ENCODE measurements around the gene LTA. TPM values are rescaled to one million over a fixed set of nuclear protein-coding genes. Genes with fewer than 3 reads are reported as not detected.

The LTA gene
- polyA plus RNA-seq, 3 donors from 2014 or later: 1.4 to 6.6 (median 3.1) TPM

DNA sequence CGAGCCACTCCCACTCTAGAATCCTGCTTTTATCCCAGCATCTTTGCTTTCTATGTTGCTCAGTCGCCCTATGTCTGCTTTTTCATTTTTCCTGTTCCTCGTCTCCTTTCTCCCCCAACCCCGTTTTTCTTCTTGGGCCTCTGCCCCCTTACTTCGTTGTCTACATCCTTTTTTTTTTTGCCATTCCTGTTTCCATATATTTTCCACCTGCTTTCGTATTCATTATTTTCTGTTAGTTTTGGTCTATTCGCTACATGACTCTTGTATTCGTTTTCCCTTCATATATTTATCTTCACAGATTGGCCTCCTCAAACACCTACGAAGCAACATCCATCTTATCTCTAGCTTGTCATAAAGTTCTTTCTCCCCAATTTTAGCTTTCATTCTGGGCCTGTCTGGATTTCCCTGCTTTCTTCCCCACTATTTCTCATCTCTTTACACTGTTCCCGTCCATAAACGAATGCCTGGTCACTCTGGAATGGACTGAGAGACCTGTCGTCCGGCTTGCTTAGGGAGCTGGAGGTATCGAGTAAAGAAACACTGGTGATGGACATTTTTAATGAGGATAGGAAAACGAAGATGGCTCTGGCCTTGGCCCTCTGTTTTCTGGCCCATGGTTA is 49.3 kb downstream of the LTA start:
- peaks cover 27 to 29% of the 10 kb centered on the region in 2 donors for H3K4me1 Mint-ChIP-seq
- H3K27me3 Mint-ChIP-seq (ENCODE audit: low read depth in 3 of 3): peaks cover 11 to 15% (median 14%) of the 10 kb centered on the region in 3 donors
- peak overlapping the region; percentile 87 to 96 (median 93) for H3K4me3 Mint-ChIP-seq
- no peak for DNase-seq
- H3K27ac Mint-ChIP-seq: peak overlapping the region; percentile 93 to 98 (median 97)
- H3K36me3 Mint-ChIP-seq: peaks cover 10 to 26% (median 17%) of the 10 kb centered on the region in 3 donors
- no peaks in the 10 kb centered on the region for H3K9me3 Mint-ChIP-seq

DNA sequence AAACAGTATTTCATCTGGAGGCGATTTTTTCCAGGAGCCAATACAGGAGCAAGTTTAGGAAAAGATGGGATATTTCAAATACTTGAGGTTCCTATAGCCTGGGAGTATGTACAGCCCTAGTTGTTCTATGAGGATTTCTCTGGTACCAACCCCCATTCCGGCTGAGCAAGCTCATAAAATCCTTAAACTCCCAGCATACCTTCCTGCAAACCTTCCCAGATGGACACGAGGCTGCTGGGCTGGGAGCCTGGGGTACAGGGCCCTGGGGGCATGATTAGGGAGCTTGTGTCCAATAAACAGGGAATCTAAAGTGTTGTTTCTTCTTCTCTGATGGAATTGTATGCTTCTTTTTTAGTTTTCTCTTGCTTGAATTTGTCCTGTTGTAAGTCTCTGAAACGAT is 49.9 kb downstream of the LTA start:
- DNase-seq: no peak
- H3K36me3 Mint-ChIP-seq: peaks cover 11 to 30% (median 20%) of the 10 kb centered on the region in 3 donors
- peaks cover 26 to 29% of the 10 kb centered on the region in 2 donors for H3K4me1 Mint-ChIP-seq
- no peaks in the 10 kb centered on the region for H3K9me3 Mint-ChIP-seq
- H3K27me3 Mint-ChIP-seq (ENCODE audit: low read depth in 3 of 3): peaks cover 11 to 15% (median 14%) of the 10 kb centered on the region in 3 donors
- peak overlapping the region; percentile 93 to 98 (median 97) for H3K27ac Mint-ChIP-seq
- peak overlapping the region; percentile 87 to 96 (median 93) for H3K4me3 Mint-ChIP-seq

DNA sequence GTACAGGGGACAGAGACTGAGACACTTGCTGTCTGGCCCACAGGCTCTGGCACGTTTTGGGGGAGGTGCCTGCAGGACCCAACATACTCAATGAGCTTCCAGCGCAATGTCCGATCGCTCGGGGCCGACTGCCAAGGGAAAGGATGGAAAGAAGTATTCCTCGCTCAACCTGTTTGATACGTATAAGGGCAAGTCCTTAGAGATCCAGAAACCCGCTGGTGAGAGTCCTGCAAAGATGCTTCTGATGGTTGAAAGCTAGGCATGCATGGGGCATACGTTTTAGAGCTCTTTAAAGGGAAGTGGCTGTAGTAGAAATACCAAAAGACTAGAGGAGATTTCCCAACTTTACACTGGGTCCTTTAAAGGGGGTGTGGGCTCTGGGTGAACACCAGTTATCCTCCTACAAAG is 50.6 kb downstream of the LTA start:
- DNase-seq: no peak
- H3K4me3 Mint-ChIP-seq: peak overlapping the region in 2 of 5 donors; percentile 18 to 90
- H3K27ac Mint-ChIP-seq: peak overlapping the region; percentile 80 to 98 (median 97)
- H3K36me3 Mint-ChIP-seq: peaks cover 18 to 37% (median 27%) of the 10 kb centered on the region in 3 donors
- peaks cover 11 to 15% (median 14%) of the 10 kb centered on the region in 3 donors for H3K27me3 Mint-ChIP-seq (ENCODE audit: low read depth in 3 of 3)
- H3K4me1 Mint-ChIP-seq: peaks cover 26 to 29% of the 10 kb centered on the region in 2 donors
- H3K9me3 Mint-ChIP-seq: no peaks in the 10 kb centered on the region

Other genes with a start within 250 kb of the LTA start
- gene HLA-B, start 215.1 kb upstream of the LTA start, polyA plus RNA-seq: over 10,000 TPM in 2 of 3 donors, 1,000 to 10,000 TPM in 1; 9,643 to 11,927 (median 10,594) TPM
- gene MICA, start 168.7 kb upstream of the LTA start, polyA plus RNA-seq: 1 to 10 TPM; 5.7 to 6.9 (median 6.4) TPM
- gene MICB, start 74.1 kb upstream of the LTA start, polyA plus RNA-seq: 10 to 100 TPM in 2 of 3 donors, 1 to 10 TPM in 1; 7.4 to 15.2 (median 10.3) TPM
- gene MCCD1, start 43.3 kb upstream of the LTA start, polyA plus RNA-seq: not detected
- 10 to 100 TPM; 49.7 to 71.6 (median 56.2) TPM for gene DDX39B, start 30.3 kb upstream of the LTA start, polyA plus RNA-seq
- gene ATP6V1G2, start 25.7 kb upstream of the LTA start, polyA plus RNA-seq: not detected
- gene NFKBIL1, start 24.7 kb upstream of the LTA start, polyA plus RNA-seq: 10 to 100 TPM in 2 of 3 donors, 1 to 10 TPM in 1; 5.0 to 15.0 (median 13.6) TPM
- gene TNF, start 3.3 kb downstream of the LTA start, polyA plus RNA-seq: 1 to 10 TPM; 2.1 to 5.9 (median 5.6) TPM
- 100 to 1,000 TPM; 132 to 137 (median 133) TPM for gene LTB, start 10.1 kb downstream of the LTA start, polyA plus RNA-seq
- gene LST1, start 14.0 kb downstream of the LTA start, polyA plus RNA-seq: 10 to 100 TPM; 20.3 to 44.8 (median 42.3) TPM
- gene NCR3, start 20.7 kb downstream of the LTA start, polyA plus RNA-seq: 100 to 1,000 TPM; 393 to 414 (median 409) TPM
- gene AIF1, start 42.9 kb downstream of the LTA start, polyA plus RNA-seq: 10 to 100 TPM in 2 of 3 donors, 1 to 10 TPM in 1; 6.6 to 44.1 (median 40.3) TPM
- gene PRRC2A, start 48.4 kb downstream of the LTA start, polyA plus RNA-seq: 10 to 100 TPM in 1 of 3 donors, 1 to 10 TPM in 1, not detected in 1; 2.3 to 13.4 TPM
- gene BAG6, start 80.4 kb downstream of the LTA start, polyA plus RNA-seq: 10 to 100 TPM in 2 of 3 donors, 1 to 10 TPM in 1; 8.5 to 22.7 (median 16.2) TPM
- gene APOM, start 83.6 kb downstream of the LTA start, polyA plus RNA-seq: 1 to 10 TPM; 1.8 to 5.7 (median 3.9) TPM
- 10 to 100 TPM; 23.6 to 41.6 (median 26.3) TPM for gene C6orf47, start 88.5 kb downstream of the LTA start, polyA plus RNA-seq
- 10 to 100 TPM; 17.2 to 29.3 (median 22.9) TPM for gene GPANK1, start 92.7 kb downstream of the LTA start, polyA plus RNA-seq
- gene CSNK2B, start 93.8 kb downstream of the LTA start, polyA plus RNA-seq: 100 to 1,000 TPM; 253 to 291 (median 289) TPM
- 1 to 10 TPM in 1 of 3 donors, under 1 TPM in 2; 0.44 to 1.8 (median 0.47) TPM for gene LY6G5B, start 97.7 kb downstream of the LTA start, polyA plus RNA-seq
- 1 to 10 TPM; 4.6 to 9.7 (median 6.1) TPM for gene LY6G5C, start 108.8 kb downstream of the LTA start, polyA plus RNA-seq
- gene ABHD16A, start 131.0 kb downstream of the LTA start, polyA plus RNA-seq: 10 to 100 TPM; 43.6 to 53.7 (median 47.0) TPM
- 1 to 10 TPM in 1 of 3 donors, not detected in 2; 2.5 TPM for gene LY6G6F, start 134.6 kb downstream of the LTA start, polyA plus RNA-seq
- not detected for gene LY6G6D, start 143.1 kb downstream of the LTA start, polyA plus RNA-seq
- not detected for gene LY6G6C, start 149.5 kb downstream of the LTA start, polyA plus RNA-seq
- gene MPIG6B, start 151.1 kb downstream of the LTA start, polyA plus RNA-seq: 10 to 100 TPM in 1 of 3 donors, 1 to 10 TPM in 2; 2.6 to 10.9 (median 6.3) TPM
- gene DDAH2, start 157.0 kb downstream of the LTA start, polyA plus RNA-seq: 100 to 1,000 TPM in 1 of 3 donors, 10 to 100 TPM in 2; 58.5 to 112 (median 74.9) TPM
- gene CLIC1, start 164.2 kb downstream of the LTA start, polyA plus RNA-seq: 1,000 to 10,000 TPM; 1,179 to 1,674 (median 1,350) TPM
- gene MSH5, start 167.7 kb downstream of the LTA start, polyA plus RNA-seq: 1 to 10 TPM in 2 of 3 donors, not detected in 1; 2.1 to 2.5 TPM
- not detected for gene SAPCD1, start 190.4 kb downstream of the LTA start, polyA plus RNA-seq
- 1 to 10 TPM in 1 of 3 donors, under 1 TPM in 2; 0.21 to 1.8 (median 0.93) TPM for gene VWA7, start 205.0 kb downstream of the LTA start, polyA plus RNA-seq
- 10 to 100 TPM; 26.5 to 44.6 (median 28.8) TPM for gene VARS1, start 223.5 kb downstream of the LTA start, polyA plus RNA-seq
- 10 to 100 TPM; 77.7 to 97.1 (median 94.6) TPM for gene LSM2, start 234.7 kb downstream of the LTA start, polyA plus RNA-seq
- 1 to 10 TPM in 2 of 3 donors, under 1 TPM in 1; 0.70 to 3.8 (median 2.4) TPM for gene HSPA1L, start 243.0 kb downstream of the LTA start, polyA plus RNA-seq
- 10 to 100 TPM in 2 of 3 donors, 1 to 10 TPM in 1; 9.7 to 81.3 (median 22.5) TPM for gene HSPA1A, start 243.3 kb downstream of the LTA start, polyA plus RNA-seq

Measured in immature natural killer cell (primary cell).